OCI-LY7 (cell line): ENCODE measurements around the gene SPOCK1. TPM values are rescaled to one million over a fixed set of nuclear protein-coding genes. Genes with fewer than 3 reads are reported as not detected.

Source experiments
- BruUV-seq: library from RNA; stranded (reverse); fragments of 400-500 nt; replicated peaks from 2 replicates; lab custom pipeline; 2021; lab: Mats Ljungman, UMichigan
- CTCF ChIA-PET: fragments of 300-600 bp; sonication (Branson Sonifier 250); formaldehyde crosslinking; loops from one replicate; lab custom pipeline; 2022; ENCODE audit warnings: antibody characterized with exemption; ENCODE audit not compliant: unreplicated experiment; lab: Charles Lee
- POLR2A ChIA-PET: fragments of 300-600 bp; sonication (Branson Sonifier 250); formaldehyde crosslinking; loops from one replicate; lab custom pipeline; 2022; ENCODE audit warnings: antibody characterized with exemption; lab: Charles Lee
- DNase-seq: peaks from one replicate; pipeline ENCODE4 v3.0.0-alpha.2; 2015; ENCODE audit warnings: low spot score
- H2AFZ ChIP-seq: fragments of 200-600 bp; sonication (generic), shearing (Covaris generic); 2 replicates; pipeline ENCODE4 v1.6.1; 2014; ENCODE audit warnings: mild to moderate bottlenecking, antibody characterized with exemption, low read length, moderate library complexity
- H3K27ac ChIP-seq: fragments of 200-600 bp; sonication (generic); 2 replicates; pipeline ENCODE4 v1.5.1; 2014; ENCODE audit warnings: mixed run types, low read depth, mild to moderate bottlenecking, moderate library complexity, low read length, inconsistent platforms; ENCODE audit not compliant: poor library complexity, severe bottlenecking
- H3K36me3 ChIP-seq: fragments of 200-600 bp; sonication (generic); 2 replicates; pipeline ENCODE4 v1.6.1; 2014; ENCODE audit warnings: mild to moderate bottlenecking, antibody characterized with exemption, low read length, moderate library complexity, mixed read lengths; ENCODE audit not compliant: insufficient read depth
- H3K4me1 ChIP-seq: fragments of 200-600 bp; sonication (generic); 2 replicates; pipeline ENCODE4 v1.5.1; 2014; ENCODE audit warnings: mild to moderate bottlenecking, low read length; ENCODE audit not compliant: insufficient read depth, poor library complexity, severe bottlenecking
- H3K4me2 ChIP-seq: fragments of 200-600 bp; sonication (generic); 2 replicates; pipeline ENCODE4 v1.6.1; 2014; ENCODE audit warnings: mild to moderate bottlenecking, low read length
- H3K4me3 ChIP-seq: fragments of 200-600 bp; sonication (generic); 2 replicates; pipeline ENCODE4 v1.5.1; 2014; ENCODE audit warnings: mild to moderate bottlenecking, low read depth, low read length; ENCODE audit not compliant: poor library complexity, severe bottlenecking
- H3K79me2 ChIP-seq: fragments of 200-600 bp; sonication (generic); 2 replicates; pipeline ENCODE4 v1.6.1; 2016; ENCODE audit warnings: low read depth, mild to moderate bottlenecking, low read length, moderate library complexity, mixed read lengths; ENCODE audit not compliant: insufficient read depth
- H3K9me2 ChIP-seq: fragments of 200-600 bp; sonication (generic); 2 replicates; pipeline ENCODE4 v1.6.1; 2016; ENCODE audit warnings: mild to moderate bottlenecking, low read length, mixed read lengths; ENCODE audit not compliant: insufficient read depth
- H3K9me3 ChIP-seq: fragments of 200-600 bp; sonication (generic); 2 replicates; pipeline ENCODE4 v1.6.1; 2014; ENCODE audit warnings: mild to moderate bottlenecking, mixed run types, low read length, mixed read lengths
- H4K20me1 ChIP-seq: fragments of 200-600 bp; sonication (generic); 2 replicates; pipeline ENCODE4 v1.6.1; 2014; ENCODE audit warnings: mild to moderate bottlenecking, antibody characterized with exemption, low read length, moderate library complexity, mixed read lengths; ENCODE audit not compliant: insufficient read depth
- EZH2phosphoT487 ChIP-seq: fragments of 200-600 bp; sonication (generic); IDR thresholded peaks from 2 replicates; pipeline ENCODE4 v1.6.1; 2018; ENCODE audit warnings: low read depth, borderline replicate concordance, mild to moderate bottlenecking, mixed run types, antibody characterized with exemption, low read length, moderate library complexity, mixed read lengths
- intact Hi-C: fragments of 100-400 bp; cut with micrococcal nuclease; formaldehyde crosslinking; loops from one replicate; pipeline ENCODE4 v1.10.0; 2022; ENCODE audit not compliant: unreplicated experiment
- total RNA-seq, 2 experiments: library from RNA; depleted of rRNA in 1 of 2; stranded (reverse); fragments of >200 nt in 1 of 2; shearing (Covaris generic) in 1 of 2; gene quantifications; 2 replicates each; pipeline ENCODE4 v1.2.3, GENCODE V29; 2014 to 2022
- TF ChIP-seq, protein P1 (sequence below): fragments of 200-600 bp; sonication (generic); conservative IDR thresholded peaks from 2 replicates; pipeline ENCODE4 v1.5.1; 2014; ENCODE audit warnings: mild to moderate bottlenecking, antibody characterized with exemption, low read length, moderate library complexity, mixed read lengths

The SPOCK1 gene
- total RNA-seq, 2 experiments from 2014 or later, result 0.29 to 1.5 TPM

DNA sequence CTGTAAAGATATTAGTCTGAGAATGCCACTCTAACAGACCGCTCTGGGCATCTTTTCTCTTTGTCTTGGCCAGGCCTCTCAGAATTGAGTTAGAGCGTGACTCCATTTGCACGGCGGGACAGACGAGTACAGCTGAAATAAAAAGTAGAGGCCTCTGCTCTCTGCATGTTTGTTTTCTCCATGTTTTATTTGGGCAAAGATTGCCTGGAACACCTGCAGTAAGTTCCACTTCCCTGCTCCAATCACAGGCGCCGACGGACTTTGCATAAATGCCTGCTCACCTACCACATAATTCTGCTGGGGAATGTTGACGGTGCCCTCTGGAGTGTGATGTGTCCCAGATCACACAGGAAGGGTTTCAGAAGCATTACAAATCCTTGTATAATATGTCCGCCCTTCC is 10.6 kb downstream of the SPOCK1 start:
- Histone ChIP-seq H3K27ac (no peak overlapping the region), H4K20me1 (no peaks in the 10 kb centered on the region), H3K9me2 (no peaks in the 10 kb centered on the region), H2AFZ (no peak overlapping the region), H3K36me3 (no peaks in the 10 kb centered on the region), H3K9me3 (no peaks in the 10 kb centered on the region), H3K4me1 (no peaks in the 10 kb centered on the region), H3K79me2 (no peaks in the 10 kb centered on the region), H3K4me2 (no peak overlapping the region), H3K4me3 (no peak overlapping the region)
- no peak for DNase-seq
- intact Hi-C loops, result no loop called here
- no TSS peak for BruUV-seq
- TF ChIP-seq EZH2phosphoT487, result no peak
- TF ChIP-seq, protein P1, sequence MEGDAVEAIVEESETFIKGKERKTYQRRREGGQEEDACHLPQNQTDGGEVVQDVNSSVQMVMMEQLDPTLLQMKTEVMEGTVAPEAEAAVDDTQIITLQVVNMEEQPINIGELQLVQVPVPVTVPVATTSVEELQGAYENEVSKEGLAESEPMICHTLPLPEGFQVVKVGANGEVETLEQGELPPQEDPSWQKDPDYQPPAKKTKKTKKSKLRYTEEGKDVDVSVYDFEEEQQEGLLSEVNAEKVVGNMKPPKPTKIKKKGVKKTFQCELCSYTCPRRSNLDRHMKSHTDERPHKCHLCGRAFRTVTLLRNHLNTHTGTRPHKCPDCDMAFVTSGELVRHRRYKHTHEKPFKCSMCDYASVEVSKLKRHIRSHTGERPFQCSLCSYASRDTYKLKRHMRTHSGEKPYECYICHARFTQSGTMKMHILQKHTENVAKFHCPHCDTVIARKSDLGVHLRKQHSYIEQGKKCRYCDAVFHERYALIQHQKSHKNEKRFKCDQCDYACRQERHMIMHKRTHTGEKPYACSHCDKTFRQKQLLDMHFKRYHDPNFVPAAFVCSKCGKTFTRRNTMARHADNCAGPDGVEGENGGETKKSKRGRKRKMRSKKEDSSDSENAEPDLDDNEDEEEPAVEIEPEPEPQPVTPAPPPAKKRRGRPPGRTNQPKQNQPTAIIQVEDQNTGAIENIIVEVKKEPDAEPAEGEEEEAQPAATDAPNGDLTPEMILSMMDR, result no peak
- CTCF ChIA-PET, result no interaction called here
- POLR2A ChIA-PET, result no interaction called here

DNA sequence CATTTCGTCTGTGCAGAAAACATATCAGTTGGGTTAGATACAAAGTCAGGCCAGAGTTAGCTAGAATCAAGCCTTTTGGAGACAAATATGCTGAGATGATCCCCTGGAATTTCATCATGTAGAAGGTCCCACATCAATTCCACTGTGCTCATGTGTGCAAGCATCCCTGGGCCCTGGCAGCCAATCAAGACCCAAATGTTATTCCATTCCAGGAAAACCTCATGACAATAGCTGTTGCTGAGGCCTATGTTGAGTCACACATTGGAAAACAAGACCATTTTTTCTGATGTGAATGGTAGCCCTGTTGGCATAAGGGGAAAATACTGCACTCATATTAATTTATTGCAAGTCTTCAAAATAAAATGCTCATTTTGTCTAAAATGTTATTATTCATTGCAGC is 11.5 kb downstream of the SPOCK1 start:
- Histone ChIP-seq H3K9me2 (no peaks in the 10 kb centered on the region), H4K20me1 (no peaks in the 10 kb centered on the region), H3K4me1 (no peaks in the 10 kb centered on the region), H3K4me2 (no peak overlapping the region), H3K4me3 (no peak overlapping the region), H3K36me3 (no peaks in the 10 kb centered on the region), H3K9me3 (no peaks in the 10 kb centered on the region), H3K27ac (no peak overlapping the region), H2AFZ (no peak overlapping the region), H3K79me2 (no peaks in the 10 kb centered on the region)
- intact Hi-C loops, result no loop called here
- TF ChIP-seq, protein P1, result no peak
- no peak for TF ChIP-seq EZH2phosphoT487
- no peak for DNase-seq
- BruUV-seq, result no TSS peak
- ChIA-PET POLR2A (no interaction called here), CTCF (no interaction called here)

DNA sequence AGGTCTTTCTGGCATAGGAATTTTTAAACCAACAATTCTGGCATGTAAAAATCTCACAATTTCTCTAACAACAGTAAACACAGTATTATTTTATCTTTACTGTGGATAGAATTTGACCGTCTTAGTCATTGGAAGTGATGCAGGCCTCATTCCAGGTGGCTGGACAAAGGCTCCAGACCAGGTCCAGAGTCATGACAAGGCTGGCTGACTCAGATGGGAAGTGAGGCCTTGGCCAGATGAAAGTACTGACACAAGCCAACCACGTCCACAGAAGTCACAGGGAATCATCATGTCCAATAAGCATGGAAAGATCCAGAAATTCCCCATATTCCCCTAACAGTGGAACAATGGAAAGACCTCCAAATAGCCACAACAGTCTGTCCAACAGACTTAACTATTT is 12.4 kb downstream of the SPOCK1 start:
- ChIA-PET POLR2A (no interaction called here), CTCF (no interaction called here)
- H3K36me3 ChIP-seq, result no peaks in the 10 kb centered on the region
- BruUV-seq, result no TSS peak
- no peaks in the 10 kb centered on the region for H3K9me3 ChIP-seq
- no peak overlapping the region for H3K4me3 ChIP-seq
- no peaks in the 10 kb centered on the region for H3K79me2 ChIP-seq
- intact Hi-C loops, result no loop called here
- no peak overlapping the region for H3K4me2 ChIP-seq
- H3K4me1 ChIP-seq, result no peaks in the 10 kb centered on the region
- no peak for DNase-seq
- H2AFZ ChIP-seq, result no peak overlapping the region
- no peak for TF ChIP-seq EZH2phosphoT487
- TF ChIP-seq, protein P1, result no peak
- no peak overlapping the region for H3K27ac ChIP-seq
- H3K9me2 ChIP-seq, result no peaks in the 10 kb centered on the region
- no peaks in the 10 kb centered on the region for H4K20me1 ChIP-seq
